ENCODE measurements around the gene ABCA12.

ABCA12 gene

GRCh38 chr2:215137329-215137686 lies 1.1 kb downstream of the ABCA12 start:
- no peak for DNase-seq (ENCODE audit: extremely low read depth in 1 of 2, low read depth in 1 of 2)

DNA sequence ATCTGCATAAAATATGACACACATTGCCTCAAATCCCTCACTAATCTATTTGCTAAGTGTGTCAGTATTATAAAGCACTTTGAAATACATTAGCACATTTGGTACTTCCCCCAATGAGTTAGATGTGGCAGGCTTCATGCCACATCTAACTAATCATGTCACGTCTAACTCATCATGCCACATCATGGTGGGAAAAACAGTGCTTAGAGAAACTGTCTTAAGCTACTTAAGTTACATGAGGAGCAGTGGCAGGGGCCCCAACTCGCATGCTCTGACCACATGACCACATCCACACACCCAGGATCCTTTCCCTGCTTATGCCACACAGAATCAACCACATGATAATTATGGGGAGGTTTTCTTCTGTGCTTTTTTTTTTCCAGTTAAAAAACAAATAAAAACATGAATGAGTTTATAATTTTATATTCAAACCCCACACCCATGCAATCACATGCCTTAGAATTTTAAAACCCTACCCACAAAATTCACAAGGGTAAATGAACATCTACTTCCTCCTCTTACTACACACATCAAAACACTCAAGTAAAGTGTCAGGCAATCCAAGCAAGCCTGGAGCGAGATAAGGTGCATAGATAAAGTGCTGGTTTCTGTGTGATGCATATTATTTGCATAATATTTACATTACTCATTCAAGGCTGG lies 1.6 kb downstream of the ABCA12 start:
- DNase-seq (ENCODE audit: extremely low read depth in 1 of 2, low read depth in 1 of 2): no peak

DNA sequence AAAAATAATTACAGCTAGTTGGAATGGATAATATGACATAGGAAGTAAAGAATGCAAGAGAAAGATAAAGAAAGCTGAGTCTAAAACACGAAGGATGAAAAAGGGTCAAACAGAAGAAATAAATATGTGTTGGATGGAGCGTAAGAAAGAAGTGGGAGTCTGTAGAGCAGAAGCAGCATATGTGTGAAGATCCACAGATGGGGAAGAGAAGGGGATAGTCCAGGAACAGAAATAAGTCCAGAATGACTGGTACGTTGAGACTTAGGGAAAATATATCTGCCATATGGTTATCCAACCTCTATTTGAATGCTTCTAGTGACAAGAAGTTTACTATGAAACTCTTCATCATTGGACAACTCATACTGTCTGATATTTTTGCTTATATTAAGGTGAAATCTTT lies 18.0 kb downstream of the ABCA12 start:
- no peak for DNase-seq (ENCODE audit: extremely low read depth in 1 of 2, low read depth in 1 of 2)

- no peak for DNase-seq (ENCODE audit: extremely low read depth in 1 of 2, low read depth in 1 of 2)
Measured at GRCh38 chr2:215119847-215120246, 18.6 kb downstream of the ABCA12 start.

DNA sequence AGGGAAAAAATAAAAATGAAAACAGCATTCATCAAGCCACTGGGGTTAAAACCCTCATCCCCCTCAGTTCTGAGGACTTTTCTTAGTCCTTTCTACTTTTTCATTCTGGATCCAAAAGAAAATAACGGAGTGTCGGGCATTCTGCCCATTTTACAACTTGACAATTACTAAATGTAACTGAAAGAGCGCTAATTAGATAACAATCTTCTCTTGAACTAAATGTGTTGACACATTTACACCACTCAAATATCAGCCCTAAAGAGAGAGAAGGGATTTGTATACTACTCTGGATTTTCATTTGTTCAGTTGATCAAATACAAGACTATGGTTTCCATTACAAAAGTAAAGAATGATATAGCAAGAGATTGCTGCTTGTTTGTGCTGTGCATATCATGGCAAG lies 27.5 kb downstream of the ABCA12 start:
- DNase-seq (ENCODE audit: extremely low read depth in 1 of 2, low read depth in 1 of 2): no peak

DNA sequence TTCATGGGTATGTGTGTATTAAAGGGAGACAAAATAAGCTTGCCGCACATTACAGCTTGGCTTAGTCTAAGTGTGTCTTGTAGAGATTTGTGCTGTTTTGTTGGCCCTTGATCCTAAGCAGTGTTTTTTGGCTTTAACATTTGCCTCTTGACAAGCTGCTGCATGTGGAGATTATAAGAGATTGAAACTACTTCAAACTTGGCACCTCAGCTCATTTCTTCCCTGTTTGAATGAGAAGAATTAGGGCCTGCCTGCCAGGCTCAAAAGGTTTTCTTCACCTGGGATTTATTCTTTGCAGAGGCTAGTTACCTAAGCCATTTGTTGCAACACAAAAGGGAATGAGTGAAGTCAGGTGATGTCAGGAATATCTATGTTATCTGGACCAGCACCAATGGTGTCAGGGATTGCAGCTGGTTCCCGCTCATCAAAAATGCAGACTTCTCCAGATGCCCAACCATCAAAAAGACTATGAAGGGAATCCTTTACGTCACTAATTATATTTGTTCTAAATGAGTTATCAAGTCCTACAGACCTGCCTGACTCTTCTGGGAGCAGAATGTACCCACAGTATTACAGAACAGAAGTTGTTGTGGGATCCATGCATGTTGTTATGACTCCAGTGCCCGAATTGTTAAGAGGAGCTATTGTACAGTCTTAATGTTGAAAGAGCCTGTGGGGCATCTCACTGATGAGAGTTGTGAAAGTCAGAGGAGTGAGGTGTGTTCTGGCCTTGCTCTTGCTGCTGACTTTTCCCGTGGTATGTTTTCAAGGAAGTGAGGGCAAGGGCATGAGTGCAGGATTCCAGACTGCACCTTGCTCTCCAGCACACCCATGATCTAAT lies 31.0 kb downstream of the ABCA12 start:
- no peak for DNase-seq (ENCODE audit: extremely low read depth in 1 of 2, low read depth in 1 of 2)

DNA sequence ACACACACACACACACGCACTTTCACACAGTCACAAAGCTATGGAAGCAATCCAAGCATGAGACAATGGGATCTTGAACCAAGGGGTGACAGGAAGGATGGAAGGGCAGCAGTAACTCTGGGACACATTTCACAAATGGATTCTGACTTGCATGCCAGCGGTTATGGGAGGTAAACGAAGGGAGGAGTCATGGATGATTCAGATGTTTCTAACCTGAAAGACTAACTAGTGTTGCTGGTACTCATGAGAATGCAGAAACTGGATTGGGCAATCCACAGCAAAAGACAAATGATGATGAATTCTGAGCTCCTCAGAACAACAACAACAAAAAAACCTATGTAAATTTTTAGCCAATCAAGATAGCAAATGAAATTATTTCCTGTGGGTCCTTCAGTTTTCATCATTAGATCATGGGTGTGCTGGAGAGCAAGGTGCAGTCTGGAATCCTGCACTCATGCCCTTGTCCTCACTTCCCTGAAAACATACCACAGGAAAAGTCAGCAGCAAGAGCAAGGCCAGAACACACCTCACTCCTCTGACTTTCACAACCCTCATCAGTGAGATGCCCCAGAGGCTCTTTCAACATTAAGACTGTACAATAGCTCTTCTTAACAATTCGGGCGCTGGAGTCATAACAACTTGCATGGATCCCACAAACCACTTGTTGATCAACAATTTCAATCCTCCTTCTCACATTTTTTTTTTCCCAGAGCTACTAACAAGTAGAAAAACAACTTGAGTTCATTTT lies 32.6 kb downstream of the ABCA12 start:
- DNase-seq (ENCODE audit: extremely low read depth in 1 of 2, low read depth in 1 of 2): no peak

DNA sequence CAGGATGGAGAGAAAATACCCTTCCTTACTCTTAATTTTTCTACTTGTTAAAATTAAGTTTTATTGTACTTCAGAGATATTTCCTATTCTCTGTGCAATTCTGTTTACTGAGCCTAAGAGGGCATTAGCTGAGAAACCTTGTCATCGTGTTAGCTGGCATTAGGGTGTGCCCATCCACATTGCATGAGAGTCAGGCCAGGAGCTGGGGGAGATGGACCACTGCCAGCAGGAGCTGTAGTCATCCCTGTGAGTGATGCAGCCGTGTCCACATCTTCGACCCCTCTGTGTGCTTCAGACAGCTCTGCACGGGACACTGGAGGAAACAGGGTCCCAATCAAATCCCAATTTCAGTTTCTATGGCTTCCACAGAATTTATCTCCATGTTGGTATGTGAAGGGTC lies 34.2 kb downstream of the ABCA12 start:
- no peak for DNase-seq (ENCODE audit: extremely low read depth in 1 of 2, low read depth in 1 of 2)

- DNase-seq (ENCODE audit: extremely low read depth in 1 of 2, low read depth in 1 of 2): no peak
Measured at GRCh38 chr2:215098875-215099274, 39.6 kb downstream of the ABCA12 start.

GRCh38 chr2:215084080-215084479 lies 54.3 kb downstream of the ABCA12 start:
- DNase-seq (ENCODE audit: extremely low read depth in 1 of 2, low read depth in 1 of 2): no peak

DNA sequence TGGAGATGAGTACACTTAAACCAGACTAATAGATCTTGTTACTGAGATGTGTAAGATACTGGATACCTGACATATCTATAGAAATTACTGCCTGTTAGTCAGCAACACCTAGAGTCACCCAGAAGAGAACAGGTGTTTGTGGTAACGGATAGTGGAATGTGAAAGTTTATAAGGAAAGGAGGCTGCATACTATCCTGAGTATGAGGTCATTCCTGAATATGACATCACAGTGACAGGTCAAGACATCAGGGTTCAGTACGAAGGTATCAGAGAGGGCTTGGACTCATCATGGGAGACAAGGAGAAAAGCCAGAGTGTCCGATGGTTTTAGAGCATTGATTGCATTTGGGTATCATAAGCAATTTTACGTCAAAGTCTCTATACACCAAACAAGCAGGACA lies 55.3 kb downstream of the ABCA12 start:
- DNase-seq (ENCODE audit: extremely low read depth in 1 of 2, low read depth in 1 of 2): no peak

GRCh38 chr2:215082446-215082845 lies 56.0 kb downstream of the ABCA12 start:
- DNase-seq (ENCODE audit: extremely low read depth in 1 of 2, low read depth in 1 of 2): no peak

DNA sequence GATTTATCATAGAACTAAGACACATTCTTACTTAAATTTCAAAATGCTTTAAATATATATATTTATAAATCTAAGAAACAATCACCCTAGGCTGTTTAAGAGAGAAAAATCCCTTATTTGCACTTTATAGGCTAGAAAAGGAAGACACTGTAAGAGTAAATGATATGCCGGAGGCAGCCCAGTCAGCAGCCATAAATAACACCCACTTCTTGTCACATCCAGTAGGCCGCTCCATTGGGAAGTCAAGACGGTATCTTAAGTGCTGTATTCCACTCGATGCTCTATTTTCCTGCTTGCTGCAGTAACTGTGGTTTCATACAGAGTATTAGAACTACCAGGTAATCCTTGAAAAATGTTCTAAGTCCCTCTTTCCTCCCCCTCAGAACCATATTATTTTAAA lies 57.9 kb downstream of the ABCA12 start:
- DNase-seq (ENCODE audit: extremely low read depth in 1 of 2, low read depth in 1 of 2): no peak

GRCh38 chr2:215071676-215072075 lies 66.8 kb downstream of the ABCA12 start:
- no peak for DNase-seq (ENCODE audit: extremely low read depth in 1 of 2, low read depth in 1 of 2)

DNA sequence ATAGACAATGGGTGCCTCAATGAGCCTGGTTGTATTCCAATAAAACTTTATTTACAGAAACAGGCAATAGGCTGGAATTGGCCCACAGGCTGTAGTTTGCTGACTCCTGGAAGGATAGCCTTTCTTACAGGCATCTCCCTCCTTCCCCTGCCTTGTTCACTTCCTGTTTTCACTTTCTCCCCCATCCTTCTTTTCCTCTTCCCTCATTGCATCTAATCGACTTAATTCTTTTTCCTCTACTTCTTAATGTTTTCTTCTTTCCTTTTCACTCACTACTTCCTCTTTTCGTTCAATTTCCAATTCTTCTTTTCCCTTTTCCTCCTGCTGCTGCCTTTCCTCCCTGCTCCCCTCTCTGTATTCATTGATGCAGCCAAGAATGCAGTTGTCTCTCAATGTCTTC lies 70.0 kb downstream of the ABCA12 start:
- no peak for DNase-seq (ENCODE audit: extremely low read depth in 1 of 2, low read depth in 1 of 2)

GRCh38 chr2:215066124-215066523 lies 72.3 kb downstream of the ABCA12 start:
- DNase-seq (ENCODE audit: extremely low read depth in 1 of 2, low read depth in 1 of 2): no peak

GRCh38 chr2:215063526-215063925 lies 74.9 kb downstream of the ABCA12 start:
- no peak for DNase-seq (ENCODE audit: extremely low read depth in 1 of 2, low read depth in 1 of 2)

- DNase-seq (ENCODE audit: extremely low read depth in 1 of 2, low read depth in 1 of 2): no peak
Measured at GRCh38 chr2:215060861-215061536, 77.4 kb downstream of the ABCA12 start.

- DNase-seq (ENCODE audit: extremely low read depth in 1 of 2, low read depth in 1 of 2): no peak
Measured at GRCh38 chr2:215059724-215060123, 78.7 kb downstream of the ABCA12 start.

- DNase-seq (ENCODE audit: extremely low read depth in 1 of 2, low read depth in 1 of 2): no peak
Measured at GRCh38 chr2:215055891-215056290, 82.5 kb downstream of the ABCA12 start.

- DNase-seq (ENCODE audit: extremely low read depth in 1 of 2, low read depth in 1 of 2): no peak
Measured at GRCh38 chr2:215052810-215053209, 85.6 kb downstream of the ABCA12 start.

Data from activated CD8-positive, alpha-beta memory T cell treated with anti-CD3 and anti-CD28 coated beads for 1 hour (primary cell).